IPS-18c (cell line): Measurements from ENCODE around the gene ACE.

ENCODE experiments used
- H3K4me3 ChIP-seq: 2 replicates; pipeline ENCODE4 v1.7.0; 2013; ENCODE audit warnings: low read depth, mild to moderate bottlenecking, low read length, moderate library complexity; ENCODE audit not compliant: insufficient read depth
- H3K9me3 ChIP-seq: one replicate; pipeline ENCODE4 v1.6.1; 2013; ENCODE audit warnings: mild to moderate bottlenecking, low read length, moderate library complexity; ENCODE audit not compliant: control insufficient read depth, insufficient read depth

Gene ACE

DNA sequence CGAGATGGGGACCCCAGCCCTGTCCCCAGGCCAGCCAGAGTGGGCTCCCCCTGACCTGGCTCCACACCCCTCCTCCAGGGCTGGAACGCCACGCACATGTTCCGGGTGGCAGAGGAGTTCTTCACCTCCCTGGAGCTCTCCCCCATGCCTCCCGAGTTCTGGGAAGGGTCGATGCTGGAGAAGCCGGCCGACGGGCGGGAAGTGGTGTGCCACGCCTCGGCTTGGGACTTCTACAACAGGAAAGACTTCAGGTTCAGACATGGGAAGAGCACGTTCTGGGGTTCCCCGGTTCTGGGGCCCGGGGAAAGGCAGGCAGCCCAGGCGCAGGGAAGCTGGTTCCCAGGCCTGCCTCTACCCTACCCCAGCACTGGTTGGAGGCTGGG, 4.6 kb downstream of the ACE start:
- no peak overlapping the region for H3K4me3 ChIP-seq

DNA sequence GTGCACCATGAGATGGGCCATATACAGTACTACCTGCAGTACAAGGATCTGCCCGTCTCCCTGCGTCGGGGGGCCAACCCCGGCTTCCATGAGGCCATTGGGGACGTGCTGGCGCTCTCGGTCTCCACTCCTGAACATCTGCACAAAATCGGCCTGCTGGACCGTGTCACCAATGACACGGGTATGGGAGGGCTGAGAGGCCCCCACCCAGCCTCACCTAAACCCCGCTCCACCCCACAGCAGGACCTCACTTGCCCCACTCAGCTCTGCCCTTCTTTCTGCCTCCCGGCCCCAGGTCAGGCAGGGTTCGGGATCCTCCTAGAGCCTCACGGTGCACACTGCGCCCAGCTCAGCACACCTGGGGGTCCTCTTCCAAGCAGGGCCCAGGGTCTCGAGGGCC, 5.6 kb downstream of the ACE start:
- H3K4me3 ChIP-seq = no peak overlapping the region
- no peaks in the 10 kb centered on the region for H3K9me3 ChIP-seq

More for the DNA sequence above, 4.6 kb downstream of the ACE start:
- H3K9me3 ChIP-seq = peaks cover 2% of the 10 kb centered on the region

DNA sequence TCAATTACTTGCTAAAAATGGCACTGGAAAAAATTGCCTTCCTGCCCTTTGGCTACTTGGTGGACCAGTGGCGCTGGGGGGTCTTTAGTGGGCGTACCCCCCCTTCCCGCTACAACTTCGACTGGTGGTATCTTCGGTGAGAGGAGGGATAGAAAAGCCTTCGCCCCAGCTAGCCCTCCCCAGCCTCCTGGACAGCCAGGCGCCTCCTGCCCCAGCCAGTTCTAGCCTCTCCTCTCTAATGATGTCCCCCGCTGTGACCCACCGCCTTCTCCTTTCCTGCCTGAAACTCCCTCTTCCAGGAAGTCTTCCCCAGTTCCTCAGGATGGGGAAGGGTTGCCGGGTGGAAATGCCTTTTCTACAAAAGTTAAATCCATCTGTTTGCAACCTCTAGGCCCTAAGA, 6.2 kb downstream of the ACE start:
- Histone ChIP-seq H3K9me3 (no peaks in the 10 kb centered on the region), H3K4me3 (no peak overlapping the region)

DNA sequence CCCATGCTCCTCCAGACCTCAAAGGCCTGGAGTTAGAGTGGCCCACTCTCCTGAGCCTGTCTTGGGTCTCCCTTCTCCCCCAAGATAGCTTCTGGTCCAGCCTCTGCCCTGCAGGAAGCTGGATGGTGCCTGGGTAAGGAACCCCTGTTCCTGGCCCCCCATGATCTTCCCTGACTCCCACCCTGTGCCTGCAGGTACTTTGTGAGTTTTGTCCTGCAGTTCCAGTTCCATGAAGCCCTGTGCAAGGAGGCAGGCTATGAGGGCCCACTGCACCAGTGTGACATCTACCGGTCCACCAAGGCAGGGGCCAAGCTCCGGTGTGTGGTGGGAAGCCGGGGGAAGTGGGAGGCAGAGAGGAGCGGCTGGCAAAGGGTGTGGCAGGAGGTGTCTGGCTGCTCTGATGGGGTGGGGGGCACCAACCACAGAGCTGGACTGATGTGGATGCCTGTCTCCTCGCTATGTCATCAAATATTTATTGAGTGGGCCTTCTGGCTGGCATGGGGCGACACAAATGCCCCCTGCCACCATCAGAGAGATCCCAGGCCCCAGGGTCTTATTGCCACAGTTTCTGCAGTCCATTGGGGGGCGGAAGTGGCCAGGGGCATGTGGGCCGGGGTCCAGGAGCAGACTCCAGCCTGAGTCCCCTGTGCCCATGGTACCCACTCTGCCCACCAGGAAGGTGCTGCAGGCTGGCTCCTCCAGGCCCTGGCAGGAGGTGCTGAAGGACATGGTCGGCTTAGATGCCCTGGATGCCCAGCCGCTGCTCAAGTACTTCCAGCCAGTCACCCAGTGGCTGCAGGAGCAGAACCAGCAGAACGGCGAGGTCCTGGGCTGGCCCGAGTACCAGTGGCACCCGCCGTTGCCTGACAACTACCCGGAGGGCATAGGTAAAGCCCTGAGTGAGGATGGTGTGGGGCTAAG, 7.1 kb downstream of the ACE start:
- H3K9me3 ChIP-seq = no peaks in the 10 kb centered on the region
- no peak overlapping the region for H3K4me3 ChIP-seq

DNA sequence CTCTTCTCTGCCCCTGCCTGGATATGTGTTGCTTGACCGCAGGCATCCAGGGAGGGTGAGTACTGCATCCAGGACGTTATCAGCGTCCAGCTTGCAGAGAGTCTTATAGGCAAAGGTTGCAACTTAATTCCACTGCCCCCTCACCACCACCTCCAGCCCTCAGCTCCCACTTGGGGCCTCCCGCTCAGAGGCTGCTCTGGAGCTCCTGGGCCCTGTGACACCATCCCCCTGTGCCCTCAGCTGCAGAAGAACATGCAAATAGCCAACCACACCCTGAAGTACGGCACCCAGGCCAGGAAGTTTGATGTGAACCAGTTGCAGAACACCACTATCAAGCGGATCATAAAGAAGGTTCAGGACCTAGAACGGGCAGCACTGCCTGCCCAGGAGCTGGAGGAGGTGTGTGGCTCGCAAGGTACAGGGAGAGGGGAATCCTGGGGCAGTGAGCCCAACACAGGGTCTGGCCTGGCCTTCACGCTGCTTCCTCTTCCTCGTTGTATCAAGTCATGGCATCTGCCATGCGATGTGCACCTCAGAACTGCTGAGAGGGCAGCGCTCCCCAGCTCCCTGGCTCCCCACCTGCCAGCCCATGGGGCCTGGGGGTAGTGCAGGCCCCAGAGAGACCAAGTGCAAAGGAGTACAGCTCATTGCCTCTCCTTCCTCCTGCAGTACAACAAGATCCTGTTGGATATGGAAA, 9.6 kb downstream of the ACE start:
- Histone ChIP-seq H3K4me3 (no peak overlapping the region), H3K9me3 (no peaks in the 10 kb centered on the region)

DNA sequence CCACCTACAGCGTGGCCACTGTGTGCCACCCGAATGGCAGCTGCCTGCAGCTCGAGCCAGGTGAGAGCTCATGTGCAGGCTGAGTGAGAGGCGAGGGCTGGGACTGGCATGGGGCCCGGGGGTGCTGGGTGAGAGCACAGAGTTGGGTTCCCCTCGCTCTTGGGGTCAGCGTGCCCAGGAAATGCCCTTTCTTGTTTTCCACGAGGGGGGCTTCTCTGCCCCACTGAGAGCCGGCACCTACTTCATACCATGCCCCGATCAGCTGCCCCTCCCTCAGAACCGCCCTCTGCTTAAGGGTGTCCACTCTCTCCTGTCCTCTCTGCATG, 10.1 kb downstream of the ACE start:
- H3K4me3 ChIP-seq = no peak overlapping the region
- H3K9me3 ChIP-seq = no peaks in the 10 kb centered on the region

DNA sequence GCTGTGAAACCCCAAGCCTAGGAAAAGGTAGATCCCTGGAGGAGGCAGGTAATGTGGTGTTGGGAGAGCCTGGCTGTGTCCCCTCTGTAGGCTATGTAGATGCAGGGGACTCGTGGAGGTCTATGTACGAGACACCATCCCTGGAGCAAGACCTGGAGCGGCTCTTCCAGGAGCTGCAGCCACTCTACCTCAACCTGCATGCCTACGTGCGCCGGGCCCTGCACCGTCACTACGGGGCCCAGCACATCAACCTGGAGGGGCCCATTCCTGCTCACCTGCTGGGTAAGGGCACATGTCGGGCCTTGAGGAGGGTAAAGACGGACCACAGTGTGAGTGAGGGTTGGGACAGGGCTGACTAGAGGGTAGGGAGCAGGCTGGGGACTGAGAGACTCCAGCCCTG, 12.0 kb downstream of the ACE start:
- H3K4me3 ChIP-seq = no peak overlapping the region
- no peaks in the 10 kb centered on the region for H3K9me3 ChIP-seq

DNA sequence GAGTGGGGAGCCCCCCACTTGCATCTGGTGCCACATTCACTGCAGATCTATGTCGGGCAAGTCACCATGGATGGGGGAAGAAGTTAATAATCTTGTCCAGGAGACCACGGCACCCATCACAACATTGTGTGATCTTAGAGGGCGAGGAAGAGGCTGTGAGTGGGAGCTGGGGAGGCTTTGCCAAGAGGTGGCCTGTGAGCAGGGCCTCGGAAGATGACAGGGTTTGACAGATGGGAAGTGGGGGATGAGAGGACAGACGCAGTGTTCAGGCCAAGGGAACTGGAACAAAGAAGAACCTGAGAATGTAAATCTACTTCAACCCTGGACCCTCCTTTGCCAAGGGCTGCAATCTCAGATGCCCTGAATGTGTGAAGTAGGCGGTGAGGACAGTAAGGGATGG, 12.4 kb downstream of the ACE start:
- Histone ChIP-seq H3K4me3 (no peak overlapping the region), H3K9me3 (no peaks in the 10 kb centered on the region)

DNA sequence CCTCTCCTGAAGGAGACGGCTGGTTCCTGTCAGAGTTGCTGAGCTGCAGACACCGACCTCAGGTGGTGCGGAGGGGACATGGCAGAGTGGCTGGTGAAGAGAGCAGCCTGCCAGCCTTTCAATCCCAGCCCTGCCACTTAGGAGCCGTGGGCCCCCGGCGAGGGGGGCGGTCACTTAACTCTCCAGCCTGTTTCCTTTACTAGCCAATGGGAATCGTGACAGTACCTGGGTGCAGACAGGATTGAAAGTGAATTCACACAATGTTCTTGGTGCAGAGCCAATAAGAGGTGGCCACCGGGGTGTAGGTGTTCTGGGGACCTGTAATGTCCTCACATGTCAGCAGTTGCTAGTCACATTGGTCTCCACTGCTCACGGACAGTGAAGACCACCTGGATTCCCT, 13.5 kb downstream of the ACE start:
- no peaks in the 10 kb centered on the region for H3K9me3 ChIP-seq
- no peak overlapping the region for H3K4me3 ChIP-seq

DNA sequence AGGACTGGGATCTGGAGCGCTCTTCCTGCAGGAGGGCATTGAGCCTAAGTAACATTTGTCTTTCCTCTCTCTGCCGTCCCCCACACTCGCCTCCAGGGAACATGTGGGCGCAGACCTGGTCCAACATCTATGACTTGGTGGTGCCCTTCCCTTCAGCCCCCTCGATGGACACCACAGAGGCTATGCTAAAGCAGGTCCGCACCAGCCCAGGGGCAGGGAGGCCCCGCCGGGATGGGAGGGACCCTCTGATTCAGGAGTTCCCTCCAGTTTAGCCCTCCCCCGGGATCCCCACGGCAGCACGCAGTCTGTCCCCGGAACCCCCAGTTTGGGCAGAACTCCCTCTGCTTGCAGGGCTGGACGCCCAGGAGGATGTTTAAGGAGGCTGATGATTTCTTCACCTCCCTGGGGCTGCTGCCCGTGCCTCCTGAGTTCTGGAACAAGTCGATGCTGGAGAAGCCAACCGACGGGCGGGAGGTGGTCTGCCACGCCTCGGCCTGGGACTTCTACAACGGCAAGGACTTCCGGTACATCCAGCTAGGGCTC, 14.1 kb downstream of the ACE start:
- Histone ChIP-seq H3K9me3 (no peaks in the 10 kb centered on the region), H3K4me3 (no peak overlapping the region)

DNA sequence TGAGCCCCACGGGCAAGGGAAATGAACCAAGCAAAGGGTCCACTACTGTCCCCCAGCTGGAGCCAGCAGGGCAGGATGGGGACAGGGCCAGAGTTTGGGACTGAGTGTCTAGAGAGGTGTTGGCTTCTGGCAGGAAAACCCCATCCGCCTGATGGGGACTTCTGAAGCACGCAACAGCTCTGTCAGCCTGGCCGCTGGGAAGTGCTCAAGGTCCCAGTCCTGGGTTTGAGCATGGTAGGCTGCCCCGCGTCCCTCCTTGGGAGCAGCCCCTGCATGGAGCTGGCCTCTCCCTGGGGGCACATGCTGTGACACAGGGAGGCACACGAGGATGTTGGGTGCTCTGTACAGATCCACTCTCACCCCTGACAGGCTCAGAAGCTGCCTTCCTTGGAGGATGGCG, 14.6 kb downstream of the ACE start:
- H3K4me3 ChIP-seq = no peak overlapping the region

DNA sequence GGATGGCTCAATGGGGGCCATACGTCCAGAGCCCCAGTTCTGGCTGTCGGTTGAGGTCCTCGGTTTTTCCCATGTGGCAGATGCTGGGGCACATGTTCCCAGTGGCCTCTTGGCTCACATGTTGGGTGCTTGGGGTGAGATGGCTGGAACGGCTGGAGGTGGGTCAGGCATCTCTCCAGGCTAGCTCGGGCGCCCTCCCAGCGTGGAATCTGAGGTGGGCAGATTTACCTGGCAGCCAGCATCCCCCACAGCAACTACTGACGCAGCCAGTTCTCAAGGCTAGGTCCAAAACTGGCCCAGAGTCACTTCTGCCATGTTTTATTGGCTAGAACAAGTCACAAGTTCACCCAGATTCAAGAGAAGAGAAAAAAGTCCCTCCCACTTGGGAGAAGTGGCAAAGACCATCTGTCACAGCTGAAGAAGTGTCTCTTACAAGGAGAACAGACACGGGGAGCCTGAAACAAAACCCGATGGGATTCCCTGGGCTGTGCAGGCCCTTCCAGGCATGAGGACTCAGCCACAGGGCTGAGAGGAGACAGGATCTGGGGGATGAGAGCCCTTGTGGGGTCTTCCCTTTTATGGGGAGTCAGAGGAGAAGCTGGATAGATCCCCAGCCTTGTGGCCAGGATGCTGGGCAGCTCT, 15.2 kb downstream of the ACE start:
- H3K9me3 ChIP-seq = no peaks in the 10 kb centered on the region
- H3K4me3 ChIP-seq = no peak overlapping the region

More for the DNA sequence above, 14.6 kb downstream of the ACE start:
- H3K9me3 ChIP-seq = no peaks in the 10 kb centered on the region

DNA sequence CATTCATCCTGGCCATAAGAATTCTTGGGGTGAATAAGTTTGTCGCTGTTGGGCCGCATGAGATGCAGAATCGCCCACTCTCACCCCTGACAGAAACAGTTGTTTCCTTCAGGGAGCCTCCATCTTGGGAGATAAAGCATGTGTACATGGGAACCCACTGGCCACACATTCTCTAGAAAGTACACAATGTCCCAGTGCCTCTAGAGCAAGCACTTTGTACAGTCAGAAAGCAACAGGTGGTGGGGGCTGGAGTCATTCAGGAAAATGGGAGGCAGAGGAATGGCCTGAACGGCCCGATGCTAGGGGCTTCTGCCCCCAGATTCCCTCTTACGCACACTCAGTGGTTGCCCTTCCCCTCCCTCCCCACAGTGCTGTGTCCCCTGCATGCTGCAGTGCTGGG, 16.1 kb downstream of the ACE start:
- H3K4me3 ChIP-seq = no peak overlapping the region
- H3K9me3 ChIP-seq = no peaks in the 10 kb centered on the region

DNA sequence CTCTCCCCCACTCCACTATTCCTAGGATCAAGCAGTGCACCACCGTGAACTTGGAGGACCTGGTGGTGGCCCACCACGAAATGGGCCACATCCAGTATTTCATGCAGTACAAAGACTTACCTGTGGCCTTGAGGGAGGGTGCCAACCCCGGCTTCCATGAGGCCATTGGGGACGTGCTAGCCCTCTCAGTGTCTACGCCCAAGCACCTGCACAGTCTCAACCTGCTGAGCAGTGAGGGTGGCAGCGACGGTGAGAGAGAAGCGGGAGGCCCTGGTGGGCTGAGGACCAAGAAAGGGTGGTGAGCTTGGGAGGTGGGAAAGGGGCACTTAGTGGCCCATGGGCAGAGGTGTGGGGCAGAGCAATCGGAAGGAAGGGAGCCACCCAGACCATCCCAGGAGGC, 16.6 kb downstream of the ACE start:
- no peaks in the 10 kb centered on the region for H3K9me3 ChIP-seq
- H3K4me3 ChIP-seq = no peak overlapping the region

DNA sequence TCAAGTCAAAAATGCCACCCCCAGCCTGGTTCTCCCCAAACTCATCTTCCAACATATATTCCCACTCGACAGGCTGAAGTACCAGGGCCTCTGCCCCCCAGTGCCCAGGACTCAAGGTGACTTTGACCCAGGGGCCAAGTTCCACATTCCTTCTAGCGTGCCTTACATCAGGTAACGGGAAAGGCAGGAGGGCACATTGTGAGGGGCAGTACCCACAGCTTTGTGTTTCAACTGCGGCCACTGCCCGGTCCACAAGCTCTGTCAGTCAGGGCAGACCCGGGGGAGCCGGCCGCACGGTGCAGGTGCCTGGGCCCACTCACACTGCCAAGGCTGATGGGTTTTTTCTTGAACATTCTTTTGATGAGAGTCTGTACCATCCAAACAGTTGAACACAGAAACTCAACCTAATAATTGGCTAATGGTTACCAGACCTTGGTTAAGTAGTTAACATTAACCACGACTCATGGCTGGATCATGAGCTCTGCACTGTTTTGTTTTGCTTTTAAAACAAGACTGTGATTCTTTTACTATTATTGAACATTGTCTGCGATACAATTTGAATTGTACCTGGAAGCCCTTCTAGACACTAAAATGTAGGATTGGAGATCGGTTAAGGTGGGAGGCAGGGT, 17.6 kb downstream of the ACE start:
- Histone ChIP-seq H3K9me3 (no peaks in the 10 kb centered on the region), H3K4me3 (no peak overlapping the region)

DNA sequence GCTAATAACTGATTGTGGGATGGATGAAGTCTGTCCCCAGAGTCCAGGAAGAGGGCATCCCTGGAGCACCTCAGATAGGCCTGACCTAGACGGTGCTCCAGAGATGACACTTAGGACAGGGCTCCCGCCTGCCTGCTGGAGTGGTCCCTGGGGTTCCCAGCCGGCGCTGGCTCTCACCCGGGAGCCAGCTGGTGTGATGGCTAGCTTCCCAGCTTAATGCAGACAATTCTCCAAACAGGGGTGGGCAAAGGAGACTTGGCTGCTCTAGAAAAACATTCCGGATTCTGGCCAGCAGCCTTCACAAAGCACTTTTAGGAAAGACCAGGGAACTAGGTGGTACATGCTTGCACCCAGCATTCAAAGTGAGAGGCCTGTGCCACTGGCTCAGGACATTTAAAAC, 18.6 kb downstream of the ACE start:
- no peak overlapping the region for H3K4me3 ChIP-seq
- H3K9me3 ChIP-seq = no peaks in the 10 kb centered on the region

DNA sequence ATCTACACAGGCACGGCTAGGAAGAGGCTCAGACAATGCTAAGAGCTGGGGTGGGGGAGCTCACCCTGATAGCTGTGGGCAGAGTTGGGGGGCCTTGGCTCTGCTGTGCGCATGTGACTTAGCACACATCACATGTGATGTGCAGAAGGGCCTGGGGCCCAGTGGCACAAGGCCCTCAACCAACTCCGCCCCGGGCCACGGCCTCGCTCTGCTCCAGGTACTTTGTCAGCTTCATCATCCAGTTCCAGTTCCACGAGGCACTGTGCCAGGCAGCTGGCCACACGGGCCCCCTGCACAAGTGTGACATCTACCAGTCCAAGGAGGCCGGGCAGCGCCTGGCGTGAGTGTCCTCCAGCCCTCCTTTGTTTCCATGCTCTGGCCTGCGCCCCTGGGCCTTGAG, 19.3 kb downstream of the ACE start:
- no peak overlapping the region for H3K4me3 ChIP-seq

More for the DNA sequence above, 19.3 kb downstream of the ACE start:
- H3K9me3 ChIP-seq = no peaks in the 10 kb centered on the region
